PC-3 (cell line): ENCODE measurements around the gene SLC3A2. TPM values are rescaled to one million over a fixed set of nuclear protein-coding genes. Genes with fewer than 3 reads are reported as not detected.

Source experiments
- ATAC-seq: fragments of 200-7000 bp; cut with Tn5 transposase; 2 replicates; pipeline ENCODE4 v1.9.1; 2020; ENCODE audit warnings: mild to moderate bottlenecking, moderate library complexity
- BruUV-seq: library from RNA; stranded (reverse); fragments of 400-500 nt; replicated peaks from 2 replicates; lab custom pipeline; 2021; lab: Mats Ljungman, UMichigan
- CTCF ChIA-PET: fragments of 300-600 bp; sonication (Branson Sonifier 250); formaldehyde crosslinking; loops from one replicate; lab custom pipeline; 2022; ENCODE audit warnings: antibody characterized with exemption; lab: Charles Lee
- POLR2A ChIA-PET: fragments of 300-600 bp; sonication (Branson Sonifier 250); formaldehyde crosslinking; loops from one replicate; lab custom pipeline; 2022; ENCODE audit warnings: antibody characterized with exemption; ENCODE audit not compliant: unreplicated experiment; lab: Charles Lee
- DNase-seq: peaks from one replicate; pipeline ENCODE4 v3.0.0-alpha.2; 2015
- H2AFZ ChIP-seq: fragments of 300-600 bp; sonication (generic); 2 replicates; pipeline ENCODE4 v1.6.0; 2016; ENCODE audit warnings: antibody characterized with exemption, low read length
- H3F3A ChIP-seq: fragments of 300-600 bp; sonication (generic); one replicate; pipeline ENCODE4 v1.6.0; 2017; ENCODE audit warnings: antibody characterized with exemption, low read length, control low read depth, mild to moderate bottlenecking; ENCODE audit not compliant: unreplicated experiment
- H3K27ac ChIP-seq: fragments of 300-600 bp; sonication (generic); 2 replicates; pipeline ENCODE4 v1.5.1; 2016; ENCODE audit warnings: mild to moderate bottlenecking, low read length
- H3K27me3 ChIP-seq: fragments of 300-600 bp; sonication (generic); 2 replicates; pipeline ENCODE4 v1.6.1; 2016; ENCODE audit warnings: low read length, mixed read lengths
- H3K36me3 ChIP-seq: fragments of 300-600 bp; sonication (generic); 2 replicates; pipeline ENCODE4 v1.6.1; 2016; ENCODE audit warnings: low read depth, mixed run types, low read length, mixed read lengths
- H3K4me1 ChIP-seq: fragments of 300-600 bp; sonication (generic); 2 replicates; pipeline ENCODE4 v1.5.1; 2016; ENCODE audit warnings: low read length; ENCODE audit not compliant: insufficient read depth
- H3K4me2 ChIP-seq: fragments of 300-600 bp; sonication (generic); 2 replicates; pipeline ENCODE4 v1.6.0; 2016; ENCODE audit warnings: low read length
- H3K4me3 ChIP-seq: fragments of 300-600 bp; sonication (generic); 2 replicates; pipeline ENCODE4 v1.5.1; 2016; ENCODE audit warnings: mild to moderate bottlenecking, low read length, mixed read lengths
- H3K79me2 ChIP-seq: fragments of 300-600 bp; sonication (generic); 2 replicates; pipeline ENCODE4 v1.6.1; 2017; ENCODE audit warnings: low read length, mixed read lengths
- H3K9ac ChIP-seq: fragments of 300-600 bp; sonication (generic); 2 replicates; pipeline ENCODE4 v1.6.0; 2016; ENCODE audit warnings: mild to moderate bottlenecking, low read length
- H3K9me2 ChIP-seq: fragments of 300-600 bp; sonication (generic); replicated peaks from 2 replicates; pipeline ENCODE4 v1.6.1; 2016; ENCODE audit warnings: mixed run types, low read length, mixed read lengths
- H3K9me3 ChIP-seq: fragments of 300-600 bp; sonication (generic); 2 replicates; pipeline ENCODE4 v1.6.1; 2016; ENCODE audit warnings: low read length, mixed read lengths
- H4K20me1 ChIP-seq: fragments of 300-600 bp; sonication (generic); 2 replicates; pipeline ENCODE4 v1.6.1; 2016; ENCODE audit warnings: low read length, mixed read lengths
- CTCF ChIP-seq: fragments of 300-600 bp; sonication (generic); conservative IDR thresholded peaks from 2 replicates; pipeline ENCODE4 v1.5.1; 2017; ENCODE audit warnings: antibody characterized with exemption, low read depth, mild to moderate bottlenecking, low read length
- EZH2 ChIP-seq: fragments of 300-600 bp; sonication (generic); IDR thresholded peaks from one replicate; pipeline ENCODE4 v1.6.1; 2017; ENCODE audit warnings: antibody characterized with exemption, mild to moderate bottlenecking, low read length; ENCODE audit not compliant: unreplicated experiment
- EZH2phosphoT487 ChIP-seq: fragments of 300-600 bp; sonication (generic); IDR thresholded peaks from 2 replicates; pipeline ENCODE4 v1.6.1; 2018; ENCODE audit warnings: mild to moderate bottlenecking, antibody characterized with exemption, low read length, borderline replicate concordance
- intact Hi-C: fragments of 100-400 bp; cut with micrococcal nuclease; formaldehyde crosslinking; loops from 2 replicates; pipeline ENCODE4 v1.9.0; 2023
- total RNA-seq: library from RNA; depleted of rRNA; stranded (reverse); fragments of >200 nt; gene quantifications from 2 replicates; pipeline ENCODE4 v1.2.3, GENCODE V29; 2014

SLC3A2 gene
- total RNA-seq, 1 experiment from 2014 or later: 243 TPM

- no peak for TF ChIP-seq EZH2phosphoT487
- TF ChIP-seq EZH2: no peak
- TF ChIP-seq CTCF: no peak
- no peaks in the 10 kb centered on the region for H3K79me2 ChIP-seq
- ChIA-PET CTCF (no interaction called here), POLR2A (no interaction called here)
- H3K27me3 ChIP-seq: peaks cover 7% of the 10 kb centered on the region; the same call in 1 of the 2 replicates
- DNase-seq: no peak
- H3K9ac ChIP-seq: no peak overlapping the region
- no peak overlapping the region for H3K4me2 ChIP-seq
- H3K9me2 ChIP-seq: no peaks in the 10 kb centered on the region
- H3F3A ChIP-seq: no peaks in the 10 kb centered on the region
- intact Hi-C loops: no loop called here
- H3K36me3 ChIP-seq: no peaks in the 10 kb centered on the region
- no peak overlapping the region for H3K27ac ChIP-seq
- no peak overlapping the region for H3K4me3 ChIP-seq
- no TSS peak for BruUV-seq
- no peak overlapping the region for H2AFZ ChIP-seq
- no peaks in the 10 kb centered on the region for H4K20me1 ChIP-seq
- no peak for ATAC-seq
- no peaks in the 10 kb centered on the region for H3K4me1 ChIP-seq
- H3K9me3 ChIP-seq: no peaks in the 10 kb centered on the region
Measured at GRCh38 chr11:62930666-62931065, 50.0 kb downstream of the SLC3A2 start.

GRCh38 chr11:62931499-62932278, 51.0 kb downstream of the SLC3A2 start:
- Histone ChIP-seq H4K20me1 (no peaks in the 10 kb centered on the region), H3K27me3 (peaks cover 7% of the 10 kb centered on the region; the same call in 1 of the 2 replicates), H3F3A (no peaks in the 10 kb centered on the region), H3K4me3 (no peak overlapping the region), H2AFZ (no peak overlapping the region), H3K9ac (no peak overlapping the region), H3K9me3 (no peaks in the 10 kb centered on the region), H3K36me3 (no peaks in the 10 kb centered on the region), H3K4me1 (no peaks in the 10 kb centered on the region), H3K4me2 (no peak overlapping the region), H3K27ac (no peak overlapping the region), H3K79me2 (no peaks in the 10 kb centered on the region), H3K9me2 (no peaks in the 10 kb centered on the region)
- no TSS peak for BruUV-seq
- TF ChIP-seq EZH2 (no peak), EZH2phosphoT487 (no peak), CTCF (no peak)
- intact Hi-C loops: no loop called here
- POLR2A ChIA-PET: no interaction called here
- DNase-seq (peak; percentile 15), ATAC-seq (no peak; the same call in 1 of the 2 replicates)
- CTCF ChIA-PET: no interaction called here

- H3K4me3 ChIP-seq: no peak overlapping the region
- no peaks in the 10 kb centered on the region for H3F3A ChIP-seq
- intact Hi-C loops: no loop called here
- no peaks in the 10 kb centered on the region for H3K9me2 ChIP-seq
- H4K20me1 ChIP-seq: no peaks in the 10 kb centered on the region
- no peak overlapping the region for H3K4me2 ChIP-seq
- H3K36me3 ChIP-seq: no peaks in the 10 kb centered on the region
- ChIA-PET POLR2A (no interaction called here), CTCF (no interaction called here)
- no TSS peak for BruUV-seq
- no peaks in the 10 kb centered on the region for H3K9me3 ChIP-seq
- no peak for ATAC-seq
- no peak overlapping the region for H3K27ac ChIP-seq
- peaks cover 8% of the 10 kb centered on the region; the same call in 1 of the 2 replicates for H3K27me3 ChIP-seq
- H3K9ac ChIP-seq: no peak overlapping the region
- H2AFZ ChIP-seq: no peak overlapping the region
- no peaks in the 10 kb centered on the region for H3K79me2 ChIP-seq
- no peak for DNase-seq
- no peak for TF ChIP-seq CTCF
- no peak for TF ChIP-seq EZH2phosphoT487
- no peak for TF ChIP-seq EZH2
- H3K4me1 ChIP-seq: no peaks in the 10 kb centered on the region
Measured at GRCh38 chr11:62933285-62933684, 52.6 kb downstream of the SLC3A2 start.
